CD14-positive monocyte (primary cell): ENCODE results near the gene ZBTB37. TPM values are rescaled to one million over a fixed set of nuclear protein-coding genes. Genes with fewer than 3 reads are reported as not detected.
A peak's percentile ranks its signal among the peaks of the same experiment; 100 is the strongest.

Source experiments
- DNase-seq, 3 donors: peaks; one replicate each; pipeline ENCODE4 v3.0.0-alpha.2; 2011 to 2022
- H2AFZ ChIP-seq: 2 replicates; pipeline ENCODE4 v1.6.0; 2012; ENCODE audit warnings: mild to moderate bottlenecking, low read depth, low read length, inconsistent platforms; ENCODE audit not compliant: insufficient read depth, poor library complexity, severe bottlenecking
- H3K27ac ChIP-seq, 2 donors: 1 replicate in 1 of 2; 2 replicates in 1 of 2; pipeline ENCODE4 v1.5.1; 2012 to 2013; ENCODE audit warnings: low read length in 2 of 2, control low read depth in 1 of 2, inconsistent platforms in 1 of 2, low read depth in 1 of 2, mild to moderate bottlenecking in 1 of 2
- H3K27me3 ChIP-seq, 2 donors: one replicate each; pipeline versions ENCODE4 v1.6.0 to v1.6.1; 2011 to 2013; ENCODE audit warnings: low read length in 2 of 2; ENCODE audit not compliant: control insufficient read depth in 2 of 2, insufficient read depth in 2 of 2
- H3K36me3 ChIP-seq, 2 donors: replicated peaks in 1 of 2; 1 replicate in 1 of 2; 2 replicates in 1 of 2; pipeline versions ENCODE4 v1.5.1 to v1.6.1; 2012 to 2013; ENCODE audit warnings: low read length in 2 of 2, control low read depth in 1 of 2, inconsistent platforms in 1 of 2, mild to moderate bottlenecking in 1 of 2; ENCODE audit not compliant: insufficient read depth in 2 of 2, control insufficient read depth in 1 of 2
- H3K4me1 ChIP-seq, 2 donors: 1 replicate in 1 of 2; 2 replicates in 1 of 2; pipeline versions ENCODE4 v1.5.1 to v1.6.1; 2012 to 2013; ENCODE audit warnings: low read length in 2 of 2, control low read depth in 1 of 2, inconsistent platforms in 1 of 2, mild to moderate bottlenecking in 1 of 2, moderate library complexity in 1 of 2; ENCODE audit not compliant: insufficient read depth in 2 of 2, control insufficient read depth in 1 of 2
- H3K4me2 ChIP-seq: replicated peaks from 2 replicates; pipeline ENCODE3; 2012; ENCODE audit warnings: low read length, moderate library complexity, mild to moderate bottlenecking; ENCODE audit not compliant: poor library complexity, severe bottlenecking; ENCODE audit errors: extremely low read depth
- H3K4me3 ChIP-seq, 3 experiments: fragments of 200-600 bp in 1 of 3; sonication (generic) in 1 of 3; replicated peaks in 1 of 3; 1 replicate in 2 of 3; 2 replicates in 1 of 3; pipeline ENCODE4 v1.5.1; 2011 to 2013; ENCODE audit warnings: low read length in 3 of 3, mild to moderate bottlenecking in 3 of 3, control low read depth in 2 of 3, low read depth in 2 of 3, inconsistent platforms in 1 of 3, moderate library complexity in 1 of 3
- H3K79me2 ChIP-seq: 2 replicates; pipeline ENCODE4 v1.6.0; 2012; ENCODE audit warnings: mild to moderate bottlenecking, control low read depth, inconsistent platforms, low read length, moderate library complexity; ENCODE audit not compliant: insufficient read depth
- H3K9ac ChIP-seq: 2 replicates; pipeline ENCODE4 v1.6.0; 2017; ENCODE audit warnings: low read length, mild to moderate bottlenecking; ENCODE audit not compliant: insufficient read depth, poor library complexity, severe bottlenecking
- H3K9me3 ChIP-seq, 2 donors: replicated peaks in 1 of 2; 1 replicate in 1 of 2; 2 replicates in 1 of 2; pipeline versions ENCODE4 v1.5.1 to v1.6.1; 2012 to 2013; ENCODE audit warnings: low read length in 2 of 2, control low read depth in 1 of 2; ENCODE audit not compliant: control insufficient read depth in 1 of 2, insufficient read depth in 1 of 2
- H4K20me1 ChIP-seq: 2 replicates; pipeline ENCODE4 v1.6.0; 2012; ENCODE audit warnings: mild to moderate bottlenecking, low read length, control low read depth, moderate library complexity; ENCODE audit not compliant: insufficient read depth
- H3K27ac Mint-ChIP-seq, 7 donors: one replicate each; pipeline ENCODE4 v1.8.0; 2020; ENCODE audit warnings: mild to moderate bottlenecking in 7 of 7, mixed read lengths in 7 of 7, moderate library complexity in 6 of 7, inconsistent platforms in 2 of 7
- H3K27me3 Mint-ChIP-seq, 3 donors: one replicate each; pipeline ENCODE4 v1.8.0; 2021 to 2022; ENCODE audit warnings: low read depth in 3 of 3, mild to moderate bottlenecking in 3 of 3, mixed read lengths in 3 of 3, moderate library complexity in 3 of 3, inconsistent platforms in 1 of 3
- H3K36me3 Mint-ChIP-seq, 2 donors: one replicate each; pipeline ENCODE4 v1.8.0; 2020; ENCODE audit warnings: mixed read lengths in 2 of 2, inconsistent platforms in 1 of 2, mild to moderate bottlenecking in 1 of 2
- H3K4me1 Mint-ChIP-seq: one replicate; pipeline ENCODE4 v1.8.0; 2020; ENCODE audit warnings: mild to moderate bottlenecking, mixed read lengths
- H3K4me3 Mint-ChIP-seq, 2 donors: one replicate each; pipeline ENCODE4 v1.8.0; 2020; ENCODE audit warnings: mild to moderate bottlenecking in 2 of 2, mixed read lengths in 2 of 2, moderate library complexity in 1 of 2
- H3K9me3 Mint-ChIP-seq, 7 donors: one replicate each; pipeline ENCODE4 v1.8.0; 2020 to 2022; ENCODE audit warnings: mixed read lengths in 7 of 7, mild to moderate bottlenecking in 6 of 7, moderate library complexity in 6 of 7, inconsistent platforms in 2 of 7
- CTCF ChIP-seq: fragments of 200-600 bp; IDR thresholded peaks from one replicate; pipeline ENCODE4 v1.8.0; 2022; ENCODE audit warnings: antibody characterized with exemption, mild to moderate bottlenecking
- WGBS: methylation state at CpG from one replicate; pipeline ENCODE4 v1.1.5; 2013; ENCODE audit warnings: missing lambda C conversion rate; ENCODE audit not compliant: insufficient coverage; 5-methylcytosine and 5-hydroxymethylcytosine counted together
- intact Hi-C, 2 donors: fragments of 100-400 bp; cut with micrococcal nuclease; formaldehyde crosslinking; loops; one replicate each; pipeline versions ENCODE4 v1.15.0 to v1.15.1; 2023
- polyA plus RNA-seq, 3 donors: library from polyadenylated mRNA; depleted of rRNA in 1 of 3; unstranded in 2 of 3; stranded (reverse) in 1 of 3; fragments of 300-500 nt in 2 of 3; fragments of >200 nt in 1 of 3; fragmentation: Illumina TruSeq in 2 of 3; gene quantifications; 1 replicate in 2 of 3; 2 replicates in 1 of 3; pipeline ENCODE4 v1.2.3, GENCODE V29; 2012 to 2021

Gene ZBTB37
- polyA plus RNA-seq, 3 donors, result 0.87 to 4.1 (median 0.91) TPM

- no peak overlapping the region for H2AFZ ChIP-seq
- intact Hi-C loops, result no loop called here
- no peak overlapping the region for H3K4me3 Mint-ChIP-seq
- no peaks in the 10 kb centered on the region for H3K4me1 ChIP-seq
- peaks cover 0 to 2% (median 0%) of the 10 kb centered on the region in 7 donors for H3K9me3 Mint-ChIP-seq
- no peaks in the 10 kb centered on the region for H3K36me3 Mint-ChIP-seq
- no peaks in the 10 kb centered on the region for H3K9me3 ChIP-seq
- no peak overlapping the region for H3K4me3 ChIP-seq
- WGBS, result 92% methylated on average over 1 of the region's 2 CpGs
- no peak for TF ChIP-seq CTCF
- no peak for DNase-seq
- no peak overlapping the region for H3K9ac ChIP-seq
- H3K27me3 Mint-ChIP-seq, result peaks cover 0 to 2% (median 2%) of the 10 kb centered on the region in 3 donors
- no peak overlapping the region for H3K27ac Mint-ChIP-seq
- no peaks in the 10 kb centered on the region for H3K79me2 ChIP-seq
- H3K36me3 ChIP-seq, result no peaks in the 10 kb centered on the region
- H3K27me3 ChIP-seq, result no peaks in the 10 kb centered on the region
- no peak overlapping the region for H3K4me2 ChIP-seq
- H3K27ac ChIP-seq, result no peak overlapping the region
- no peaks in the 10 kb centered on the region for H3K4me1 Mint-ChIP-seq
- no peaks in the 10 kb centered on the region for H4K20me1 ChIP-seq
Measured at GRCh38 chr1:173915596-173915995, 47.4 kb downstream of the ZBTB37 start.

GRCh38 chr1:173916667-173917066, 48.5 kb downstream of the ZBTB37 start:
- no peaks in the 10 kb centered on the region for H3K4me1 ChIP-seq
- WGBS, result 94% methylated on average over 2 of the region's 4 CpGs
- no peak overlapping the region for H3K4me3 Mint-ChIP-seq

More at GRCh38 chr1:173916667-173917066, 48.5 kb downstream of the ZBTB37 start:
- no peak overlapping the region for H3K4me3 ChIP-seq
- intact Hi-C loops, result no loop called here
- H3K9ac ChIP-seq, result no peak overlapping the region
- no peaks in the 10 kb centered on the region for H3K9me3 ChIP-seq
- no peaks in the 10 kb centered on the region for H3K36me3 ChIP-seq
- no peaks in the 10 kb centered on the region for H4K20me1 ChIP-seq
- Mint-ChIP-seq H3K36me3 (no peaks in the 10 kb centered on the region), H3K9me3 (peaks cover 0 to 2% (median 0%) of the 10 kb centered on the region in 7 donors), H3K27me3 (peaks cover 0 to 2% (median under 1%) of the 10 kb centered on the region in 3 donors), H3K4me1 (no peaks in the 10 kb centered on the region), H3K27ac (peak overlapping the region in 2 of 7 donors; percentile 47 to 59)
- TF ChIP-seq CTCF, result no peak
- H2AFZ ChIP-seq, result no peak overlapping the region
- H3K4me2 ChIP-seq, result no peak overlapping the region
- no peak for DNase-seq
- no peaks in the 10 kb centered on the region for H3K27me3 ChIP-seq
- no peak overlapping the region for H3K27ac ChIP-seq
- no peaks in the 10 kb centered on the region for H3K79me2 ChIP-seq
